HT-29 (cell line): Measurements from ENCODE around the gene CHD2. TPM values are rescaled to one million over a fixed set of nuclear protein-coding genes. Genes with fewer than 3 reads are reported as not detected.
"Not testable (repeated sequence)": the region's sequence is repeated elsewhere in the genome, so short reads cannot be mapped to it uniquely, and the experiment has no call there.

Experiments
- DNase-seq: peaks from one replicate; pipeline ENCODE4 v3.0.0-alpha.2; 2015; ENCODE audit warnings: low spot score
- total RNA-seq: library from RNA; depleted of rRNA; stranded (reverse); fragments of >200 nt; shearing (Covaris generic); gene quantifications from 2 replicates; pipeline ENCODE4 v1.2.3, GENCODE V29; 2014

The CHD2 gene
- total RNA-seq, 1 experiment from 2014 or later = 74.0 TPM

- no peak for DNase-seq
Observed at GRCh38 chr15:93048759-93049161, 148.6 kb downstream of the CHD2 start.

DNA sequence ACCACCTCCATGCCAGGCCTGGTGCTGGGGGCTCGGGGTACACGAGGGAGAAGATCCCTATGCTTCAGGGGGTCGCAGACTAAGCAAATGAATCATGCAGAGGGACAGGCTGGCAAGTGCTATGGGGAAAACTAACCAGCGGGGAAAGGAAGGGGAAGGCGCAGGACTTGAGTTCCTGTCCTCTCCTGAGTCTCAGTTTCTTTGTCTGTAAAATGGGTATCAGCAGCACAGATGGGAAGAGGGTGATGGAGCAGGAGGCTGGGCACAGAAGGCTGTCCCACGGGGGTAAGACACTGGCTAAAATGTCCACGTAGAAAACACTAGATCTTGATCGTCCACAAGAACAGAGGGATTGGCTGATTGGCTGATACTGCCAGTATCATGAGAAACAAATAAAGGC, 149.1 kb downstream of the CHD2 start:
- no peak for DNase-seq

- no peak for DNase-seq
Observed at GRCh38 chr15:93049914-93050578, 149.9 kb downstream of the CHD2 start.

GRCh38 chr15:93050648-93051047, 150.5 kb downstream of the CHD2 start:
- no peak for DNase-seq

GRCh38 chr15:93051236-93052089, 151.3 kb downstream of the CHD2 start:
- DNase-seq = no peak

DNA sequence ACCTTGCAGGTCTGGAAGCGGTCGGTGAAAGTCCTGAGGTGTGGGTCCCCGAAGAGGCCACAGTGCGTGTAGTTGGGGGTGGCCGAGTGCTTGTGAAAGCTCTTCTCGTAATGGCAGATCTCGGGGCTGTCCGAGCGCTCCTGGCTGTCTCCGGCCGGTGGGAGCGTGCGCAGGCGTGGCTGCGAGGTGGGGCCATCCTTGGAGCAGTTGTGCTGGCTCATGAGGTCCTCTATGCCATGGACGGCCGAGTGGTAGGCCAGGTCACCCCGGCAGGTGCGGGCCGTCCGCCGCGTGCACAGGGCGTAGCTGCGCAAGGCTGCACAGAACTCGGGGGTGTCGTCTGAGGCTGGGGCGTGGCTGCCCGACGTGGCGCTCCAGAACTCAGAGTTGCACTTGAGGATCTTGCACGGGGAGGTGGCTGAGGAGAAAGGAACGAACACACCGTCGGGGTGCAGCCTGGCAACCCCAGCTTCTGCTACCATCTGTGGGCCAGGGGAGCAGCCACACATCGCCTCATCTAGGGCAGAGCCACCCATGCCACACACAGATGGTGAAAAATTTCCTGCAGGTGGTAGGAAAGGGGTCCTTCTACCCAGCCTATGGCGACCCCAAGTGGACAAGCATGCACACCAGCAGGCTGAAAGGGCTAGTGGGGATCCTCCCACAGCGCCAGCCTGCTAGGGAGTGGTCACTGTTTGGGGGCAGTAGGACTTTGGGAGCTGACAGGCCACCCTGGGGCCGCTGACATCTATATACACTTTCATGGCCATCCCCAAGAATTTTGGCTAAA, 152.2 kb downstream of the CHD2 start:
- DNase-seq = no peak

GRCh38 chr15:93055211-93055610, 155.1 kb downstream of the CHD2 start:
- no peak for DNase-seq

GRCh38 chr15:93056836-93057235, 156.7 kb downstream of the CHD2 start:
- DNase-seq = no peak

- no peak for DNase-seq
Observed at GRCh38 chr15:93057618-93058017, 157.5 kb downstream of the CHD2 start.

GRCh38 chr15:93058128-93058527, 158.0 kb downstream of the CHD2 start:
- no peak for DNase-seq

DNA sequence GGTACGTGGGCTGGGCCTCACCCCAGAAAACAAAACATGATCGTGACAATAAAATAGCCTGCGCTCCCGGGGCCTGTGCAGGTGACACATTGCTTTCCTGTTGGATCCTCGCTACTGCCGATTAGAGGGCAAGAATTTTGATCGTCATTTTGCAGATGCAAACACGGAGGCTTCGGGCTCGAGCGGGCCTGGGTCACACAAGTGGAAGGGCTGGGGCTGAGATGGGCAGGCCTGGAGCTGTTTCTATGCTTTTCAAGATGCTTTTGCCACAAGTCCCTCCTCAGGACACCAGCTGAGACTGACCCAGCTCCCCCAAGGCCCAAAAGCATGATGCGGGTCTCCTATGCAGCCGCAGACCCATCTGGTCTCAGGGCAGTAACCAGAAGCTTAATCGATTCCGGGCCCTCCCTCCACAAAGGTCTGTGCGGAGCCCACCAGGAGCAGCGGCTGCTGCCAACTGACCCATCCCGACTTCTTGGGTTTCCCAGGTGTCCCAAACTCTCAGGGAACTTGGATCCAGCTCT, 158.8 kb downstream of the CHD2 start:
- DNase-seq = no peak

GRCh38 chr15:93059442-93059841, 159.3 kb downstream of the CHD2 start:
- no peak for DNase-seq

GRCh38 chr15:93060336-93061248, 160.5 kb downstream of the CHD2 start:
- DNase-seq = no peak

DNA sequence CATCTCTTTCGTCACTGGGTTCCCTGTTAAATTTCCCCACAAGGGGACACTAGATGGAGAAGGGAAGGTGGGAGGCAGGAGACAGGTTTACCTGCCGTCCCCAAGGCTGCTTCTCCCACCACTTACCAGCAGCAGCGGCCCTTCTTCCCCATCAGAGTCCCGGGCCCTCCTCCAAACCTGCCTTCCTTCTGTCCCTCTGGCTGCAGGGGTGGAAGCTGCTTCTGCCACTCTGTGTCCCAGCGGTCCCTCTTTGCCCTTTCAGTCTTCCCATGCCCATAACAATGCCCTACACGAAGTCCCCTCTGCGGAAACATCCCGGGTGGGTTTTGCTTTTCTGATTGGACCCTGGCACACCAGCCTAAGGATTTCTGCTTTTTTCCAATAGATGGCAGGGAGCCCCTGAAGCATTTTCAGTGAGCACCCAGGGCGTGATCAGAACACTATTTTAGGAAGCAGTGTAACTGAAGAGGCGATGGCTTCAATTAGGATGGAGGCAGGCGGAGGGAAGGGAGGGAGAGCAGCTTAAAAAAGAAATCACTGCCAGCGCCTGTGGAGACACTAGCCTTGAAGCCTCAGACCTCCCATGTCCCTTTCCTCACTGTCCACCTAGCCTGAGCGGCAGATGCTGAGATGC, 162.6 kb downstream of the CHD2 start:
- DNase-seq = not testable (repeated sequence)

DNA sequence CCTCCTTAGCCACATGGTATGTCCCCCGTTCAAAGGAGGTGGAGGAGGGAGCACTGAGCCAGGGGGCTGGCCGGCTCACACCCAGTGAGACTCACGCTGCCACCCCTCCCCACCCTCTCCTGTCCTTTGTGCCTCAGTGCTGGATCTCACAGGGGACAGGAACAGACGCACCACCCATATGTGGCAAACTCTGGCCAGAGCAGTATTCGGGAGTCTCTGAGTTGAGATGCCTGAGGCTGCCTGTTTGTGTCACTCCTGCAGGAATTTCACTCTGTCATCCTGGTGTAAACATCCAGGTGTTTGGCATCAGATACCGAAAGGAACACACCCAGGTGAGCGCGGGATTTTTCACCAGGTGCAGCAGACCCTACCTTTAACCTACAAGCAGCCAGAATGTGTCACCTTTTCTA, 163.1 kb downstream of the CHD2 start:
- DNase-seq = no peak

- DNase-seq = no peak
Observed at GRCh38 chr15:93063796-93064690, 163.9 kb downstream of the CHD2 start.

- DNase-seq = no peak
Observed at GRCh38 chr15:93065641-93066045, 165.5 kb downstream of the CHD2 start.

- DNase-seq = no peak
Observed at GRCh38 chr15:93066224-93066681, 166.1 kb downstream of the CHD2 start.
